Pulmonary artery endothelial cell (primary cell): Measurements from ENCODE around the gene NKX2-2. TPM values are rescaled to one million over a fixed set of nuclear protein-coding genes. Genes with fewer than 3 reads are reported as not detected.

Source experiments
- DNase-seq: peaks from one replicate; pipeline ENCODE4 v3.0.0-alpha.2; 2011; ENCODE audit warnings: low read depth, low spot score
- total RNA-seq: library from RNA; depleted of rRNA; stranded (reverse); fragments of >200 nt; gene quantifications from 2 replicates; pipeline ENCODE4 v1.2.3, GENCODE V29; 2014

The NKX2-2 gene
- not detected in 2 replicates for total RNA-seq

GRCh38 chr20:21513881-21514540 is at the start of gene NKX2-2:
Gene NKX2-2 (minus strand): TSS chr20:21514064. CDS start chr20:21513669, 395 bp downstream.
- no peak for DNase-seq

DNA sequence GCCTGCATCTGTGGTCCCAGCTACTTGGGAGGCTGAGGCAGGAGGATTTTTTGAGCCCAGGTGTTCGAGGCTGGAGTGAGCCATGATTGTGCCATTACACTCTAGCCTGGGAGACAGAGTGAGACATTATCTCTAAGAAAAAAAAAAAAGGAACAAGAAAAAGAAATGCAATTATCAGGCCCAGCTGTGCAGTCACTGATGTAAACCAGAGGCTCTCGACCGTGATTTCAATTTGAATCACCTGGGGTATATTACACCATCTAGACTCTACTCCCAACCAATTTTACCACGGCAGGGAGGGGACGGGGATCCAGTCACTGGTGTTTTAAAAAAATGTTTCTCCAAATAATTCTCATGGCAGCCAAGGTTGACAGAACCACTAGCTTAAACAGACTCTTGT is 48.8 kb upstream of the NKX2-2 start:
- no peak for DNase-seq

DNA sequence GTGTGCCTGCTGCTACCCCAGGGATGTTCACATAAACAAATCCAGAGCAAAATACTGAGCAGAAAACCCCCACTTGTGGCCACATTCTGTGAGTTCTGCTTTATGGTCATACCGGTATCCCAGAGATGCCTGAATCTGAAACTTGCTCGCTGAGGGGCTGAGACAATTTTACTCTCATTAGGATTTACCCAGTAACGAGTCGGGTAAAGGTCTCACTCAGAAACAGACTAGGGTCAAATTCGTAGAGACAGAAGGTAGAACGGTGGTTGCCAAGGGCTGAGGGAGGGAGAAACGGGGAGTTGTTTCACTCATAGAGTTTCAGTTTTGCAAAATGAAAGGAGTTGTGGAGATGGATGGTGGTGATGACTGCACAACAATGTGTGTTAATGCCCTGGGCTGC is 45.4 kb upstream of the NKX2-2 start:
- no peak for DNase-seq

GRCh38 chr20:21557241-21558020 is 43.6 kb upstream of the NKX2-2 start:
- DNase-seq: no peak

- DNase-seq: no peak
These were observed 42.5 kb upstream of the NKX2-2 start for GRCh38 chr20:21556398-21556797.

GRCh38 chr20:21555470-21556120 is 41.7 kb upstream of the NKX2-2 start:
- no peak for DNase-seq

- no peak for DNase-seq
These were observed 41.1 kb upstream of the NKX2-2 start for GRCh38 chr20:21554985-21555384.

GRCh38 chr20:21554376-21554890 is 40.6 kb upstream of the NKX2-2 start:
- no peak for DNase-seq

DNA sequence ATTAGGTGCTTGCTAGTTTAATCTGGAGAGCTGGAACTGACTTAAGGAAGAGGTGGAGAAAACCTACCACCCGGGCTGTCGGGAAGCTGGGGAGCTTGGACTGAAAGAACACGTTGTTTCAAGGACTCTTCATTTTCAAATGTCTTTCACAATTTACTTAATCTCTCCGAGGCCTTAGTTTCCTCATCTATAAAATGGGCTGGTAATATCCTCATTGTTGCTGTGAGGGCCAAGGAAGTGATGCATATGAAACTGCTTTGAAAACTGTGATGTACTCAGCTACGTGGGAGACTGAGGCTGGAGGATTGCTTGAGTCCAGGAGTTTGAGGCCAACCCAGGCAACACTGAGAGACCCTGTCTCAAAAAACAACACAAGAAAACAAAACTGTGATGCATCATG is 36.7 kb upstream of the NKX2-2 start:
- no peak for DNase-seq

DNA sequence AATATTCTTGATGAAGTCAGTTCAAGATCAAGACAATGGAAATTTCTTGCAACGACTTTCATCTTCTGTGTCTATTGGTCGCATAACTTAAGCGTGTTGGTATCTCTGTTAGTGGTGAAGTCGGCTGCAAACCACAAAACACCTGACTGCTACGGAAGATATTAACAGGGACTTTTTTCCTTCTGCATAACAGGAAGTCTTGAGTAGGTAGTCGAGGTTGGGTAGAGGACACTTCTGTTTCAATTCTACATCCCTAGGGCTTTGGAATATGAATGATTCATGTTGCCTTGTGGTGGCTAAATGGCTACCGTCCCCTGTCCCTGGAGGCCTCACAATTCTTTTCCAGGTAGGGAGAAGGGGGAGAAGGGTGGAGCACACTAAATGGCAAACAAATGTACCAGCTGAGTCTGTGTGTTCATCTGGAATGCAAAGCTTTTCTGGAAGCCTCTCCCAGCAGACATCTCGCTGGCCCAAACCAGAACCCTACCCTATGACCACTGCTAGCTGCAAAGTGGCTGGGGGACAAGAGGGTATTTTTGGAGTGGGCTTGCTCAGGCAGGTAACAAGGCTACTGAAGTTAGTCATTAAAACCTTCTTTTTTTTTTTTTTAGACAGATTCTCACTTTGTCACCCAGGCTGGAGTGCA is 34.6 kb upstream of the NKX2-2 start:
- DNase-seq: no peak

DNA sequence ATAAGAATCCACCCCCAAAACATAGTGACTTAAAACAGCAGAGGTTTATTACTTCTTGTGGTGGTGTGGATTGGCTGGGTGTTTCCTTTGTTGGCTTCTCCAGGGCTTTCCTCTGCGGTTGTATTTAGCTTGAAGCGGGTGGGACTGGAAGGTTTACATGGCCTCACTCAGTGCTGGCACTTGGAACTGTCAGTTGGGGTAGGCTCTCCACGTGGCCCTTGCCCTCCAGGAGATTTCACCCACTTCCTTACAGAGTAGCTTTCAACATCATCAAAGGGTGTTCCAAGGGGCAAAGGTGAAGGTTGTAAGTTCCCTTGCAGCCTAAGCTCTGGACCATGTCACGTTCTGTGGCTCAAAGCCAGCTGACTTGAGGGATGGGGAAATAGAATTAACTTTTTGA is 32.5 kb upstream of the NKX2-2 start:
- DNase-seq: no peak

- DNase-seq: no peak
These were observed 25.6 kb upstream of the NKX2-2 start for GRCh38 chr20:21539512-21539911.

GRCh38 chr20:21534886-21535285 is 21.0 kb upstream of the NKX2-2 start:
- DNase-seq: no peak

GRCh38 chr20:21534453-21534852 is 20.6 kb upstream of the NKX2-2 start:
- no peak for DNase-seq

- DNase-seq: no peak
These were observed 16.0 kb upstream of the NKX2-2 start for GRCh38 chr20:21529863-21530262.

- no peak for DNase-seq
These were observed 15.0 kb upstream of the NKX2-2 start for GRCh38 chr20:21528870-21529269.

DNA sequence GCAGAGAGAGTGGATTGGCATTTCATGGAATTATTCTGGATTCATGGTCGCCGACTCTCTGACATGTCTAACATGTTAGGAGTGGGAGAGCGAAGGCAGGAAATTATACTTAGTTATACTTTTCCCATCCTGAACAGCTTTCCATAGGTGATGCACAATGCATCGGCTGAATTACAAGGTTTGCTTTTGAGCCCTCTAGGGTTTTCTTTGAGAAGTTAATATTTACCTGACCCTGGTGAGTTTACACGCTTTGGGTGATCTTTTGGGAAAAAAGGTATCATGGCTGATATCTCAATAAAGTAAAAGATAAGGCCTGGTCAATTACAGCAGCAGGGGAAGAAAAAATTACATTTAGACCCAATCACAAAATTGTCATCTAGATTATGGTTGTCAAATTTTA is 14.0 kb upstream of the NKX2-2 start:
- DNase-seq: no peak

DNA sequence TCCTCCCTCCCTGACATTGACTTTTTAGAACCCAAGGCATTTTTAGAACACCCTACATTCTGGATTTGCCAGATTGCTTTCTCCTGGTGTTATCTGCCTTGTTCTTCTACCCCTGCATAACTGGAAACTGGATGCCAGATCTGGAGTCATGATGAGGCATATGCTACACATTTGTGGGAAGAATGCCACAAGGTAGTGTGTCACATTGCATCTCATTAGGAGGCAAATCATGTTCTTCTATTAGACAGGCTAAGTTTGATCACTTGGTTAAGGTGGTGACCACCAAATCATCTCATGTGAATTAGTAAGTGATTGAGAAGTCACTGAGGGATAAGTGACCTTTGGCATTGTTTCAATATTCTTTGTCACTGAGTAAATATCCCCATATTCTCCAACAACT is 12.9 kb upstream of the NKX2-2 start:
- DNase-seq: no peak

GRCh38 chr20:21523895-21524294 is 10.0 kb upstream of the NKX2-2 start:
- no peak for DNase-seq

DNA sequence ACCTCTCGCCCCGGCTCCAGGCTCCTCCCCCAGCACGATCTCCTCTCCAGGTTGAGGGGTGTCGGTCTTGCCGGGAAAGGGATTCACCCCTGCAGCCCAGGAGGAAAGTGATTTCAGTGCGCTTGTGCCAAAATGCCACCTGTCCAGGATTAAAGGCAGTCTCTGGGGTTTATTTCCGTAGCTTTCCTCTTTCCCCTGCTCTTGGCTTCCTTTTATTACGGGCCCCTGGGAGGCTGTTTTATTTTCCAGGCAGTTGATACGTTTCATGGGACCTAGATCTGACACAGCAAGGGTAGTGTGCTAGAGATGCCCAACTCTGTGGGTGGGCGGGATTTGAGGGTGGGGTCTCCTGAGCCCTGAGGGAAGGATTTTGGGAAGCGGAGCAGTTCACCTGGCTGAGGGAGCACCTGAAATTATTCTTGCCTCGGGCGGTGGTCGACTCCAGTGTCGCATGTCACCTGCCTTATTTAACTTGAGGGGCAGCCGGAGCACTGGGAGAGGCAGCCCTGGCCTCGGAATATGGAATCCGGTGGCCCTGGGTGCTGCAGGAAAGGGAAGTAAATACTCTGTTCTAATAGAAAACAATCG is 9.5 kb upstream of the NKX2-2 start:
- no peak for DNase-seq

DNA sequence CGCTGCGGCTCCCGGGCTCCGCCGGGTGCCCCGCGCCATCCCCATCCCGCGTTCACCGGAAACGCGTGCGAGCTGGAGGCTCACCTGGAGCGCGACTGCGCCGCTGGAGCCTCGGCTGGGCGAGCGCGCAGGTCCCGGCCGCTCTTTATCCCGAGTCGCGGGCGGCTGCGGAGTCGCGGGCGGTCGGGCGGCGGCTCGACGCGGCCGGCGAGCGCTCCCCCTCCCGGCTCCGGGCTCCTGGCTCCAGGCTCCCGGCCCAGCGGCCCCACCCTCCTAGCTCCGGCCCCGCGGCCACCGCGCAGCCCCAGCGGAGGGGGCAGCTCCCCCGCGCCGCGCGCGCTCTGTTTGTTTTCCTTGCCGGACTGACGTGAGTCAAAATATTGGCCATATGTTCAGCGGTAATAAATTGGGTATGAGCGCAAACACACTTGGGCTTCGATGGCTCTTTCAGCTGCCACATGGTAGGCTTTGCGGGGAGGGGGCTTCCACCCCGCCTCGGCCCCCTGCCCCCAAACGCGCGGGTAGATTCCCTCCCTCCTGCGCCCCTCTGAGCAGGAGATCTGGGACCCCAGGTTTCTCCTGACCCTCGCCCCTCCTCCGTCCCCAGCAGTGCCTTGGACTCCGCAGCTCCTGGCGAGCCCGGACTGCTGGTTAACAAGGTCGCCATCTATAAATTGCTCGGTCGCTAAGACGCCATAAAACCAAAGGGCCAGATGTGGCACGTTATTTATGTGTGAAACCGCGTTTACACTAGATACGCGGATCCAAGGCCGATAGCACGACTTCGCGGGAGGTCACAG is 8.8 kb upstream of the NKX2-2 start:
- DNase-seq: no peak
